Fibroblast of the conjunctiva (primary cell): ENCODE results near the gene ZNF598.

Experiments used
- DNase-seq: peaks from one replicate; pipeline ENCODE4 v3.0.0-alpha.2; 2010; ENCODE audit warnings: low read depth

The ZNF598 gene

GRCh38 chr16:2006317-2006716, 3.3 kb downstream of the ZNF598 start:
- DNase-seq: no peak

DNA sequence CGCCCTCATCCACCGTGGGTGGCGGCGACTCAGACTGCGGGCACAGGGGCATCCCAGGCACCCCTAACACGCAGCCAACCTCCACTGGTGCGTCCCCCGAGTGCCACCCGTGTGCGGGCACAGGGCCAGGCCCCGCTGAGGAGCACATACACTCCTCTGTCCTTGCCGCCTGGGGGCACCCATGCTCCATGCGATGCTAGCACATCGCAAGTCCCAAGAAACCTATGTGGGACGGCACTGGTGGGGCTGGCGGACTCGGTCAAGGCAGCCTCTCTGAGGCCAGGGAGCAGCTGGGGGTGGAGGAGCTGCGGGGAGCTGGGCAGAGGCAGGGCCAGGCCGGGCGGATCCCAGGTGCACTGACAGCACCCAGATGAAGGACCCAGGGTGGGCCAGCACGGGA, 4.0 kb downstream of the ZNF598 start:
- no peak for DNase-seq

GRCh38 chr16:2004795-2005517, 4.7 kb downstream of the ZNF598 start:
- no peak for DNase-seq

DNA sequence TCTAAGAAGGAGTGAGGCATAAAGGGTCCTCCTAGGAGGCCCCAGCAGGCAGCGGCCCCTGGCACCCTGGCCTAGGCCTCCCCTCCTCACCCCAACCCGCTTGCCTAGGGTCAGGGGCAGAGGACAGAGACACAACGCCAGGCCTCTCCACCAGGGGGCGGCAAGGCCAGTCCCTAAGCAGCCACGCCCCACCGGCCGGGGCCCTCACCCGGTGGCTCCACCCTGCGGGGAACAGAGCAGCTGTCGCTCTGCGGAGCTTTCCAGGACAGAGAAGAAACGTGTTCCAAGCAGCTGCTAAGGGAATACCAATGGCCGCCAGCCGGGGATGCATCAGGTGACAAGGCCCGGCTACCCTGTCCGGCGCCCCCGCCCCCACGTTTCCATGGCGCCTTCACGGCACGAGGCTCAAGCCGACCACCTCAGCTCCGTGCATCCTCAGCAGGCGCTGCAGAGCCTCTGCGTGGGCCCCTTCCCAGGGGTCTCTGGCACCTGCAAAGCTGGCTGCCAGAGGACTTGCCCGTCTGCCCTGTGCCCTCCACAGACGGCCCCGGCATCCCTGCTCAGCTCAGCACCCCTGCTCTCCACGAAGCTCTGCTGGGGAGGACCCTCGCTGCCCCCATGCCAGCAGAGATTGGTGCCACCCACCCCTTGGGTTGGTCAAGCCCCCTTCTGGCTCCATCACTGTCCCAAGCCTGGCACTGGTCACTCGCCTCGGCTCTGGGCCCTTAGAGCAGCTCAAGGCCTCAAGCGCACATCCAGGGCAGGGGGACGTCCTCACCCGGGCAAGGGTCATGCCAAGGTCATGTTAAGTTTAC, 5.6 kb downstream of the ZNF598 start:
- DNase-seq: peak; percentile 72

DNA sequence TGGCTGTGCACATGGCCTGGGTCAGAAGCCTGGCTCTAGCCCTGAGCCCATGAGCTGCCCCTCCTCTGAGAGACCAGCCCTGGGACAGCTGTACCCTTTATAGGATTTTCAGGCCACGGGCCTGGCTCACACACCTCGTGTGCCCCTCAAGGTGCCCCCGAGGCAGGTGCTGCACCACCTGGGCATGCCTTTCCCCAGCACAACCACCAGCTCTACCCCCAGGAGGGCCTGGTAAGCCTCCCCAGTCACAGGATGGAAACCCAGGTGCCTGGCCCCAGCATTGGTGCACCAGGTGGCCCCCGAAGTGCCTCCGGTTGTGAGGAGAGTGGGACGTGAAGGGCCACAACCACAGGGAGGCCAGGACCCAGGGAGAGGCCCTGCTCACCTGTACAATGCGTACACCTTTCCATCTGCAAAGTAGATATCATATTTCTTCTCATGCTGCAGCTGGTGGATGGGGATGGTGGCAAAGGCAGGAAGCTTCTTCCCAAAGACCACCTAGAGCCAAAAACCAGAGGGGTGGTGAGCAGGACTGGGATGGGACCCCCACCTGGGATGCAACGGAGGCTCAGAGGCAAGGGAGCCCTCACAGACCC, 6.3 kb downstream of the ZNF598 start:
- no peak for DNase-seq

- no peak for DNase-seq
These were observed 7.0 kb downstream of the ZNF598 start for GRCh38 chr16:2002406-2003230.

- DNase-seq: no peak
These were observed 7.9 kb downstream of the ZNF598 start for GRCh38 chr16:2001456-2002355.

DNA sequence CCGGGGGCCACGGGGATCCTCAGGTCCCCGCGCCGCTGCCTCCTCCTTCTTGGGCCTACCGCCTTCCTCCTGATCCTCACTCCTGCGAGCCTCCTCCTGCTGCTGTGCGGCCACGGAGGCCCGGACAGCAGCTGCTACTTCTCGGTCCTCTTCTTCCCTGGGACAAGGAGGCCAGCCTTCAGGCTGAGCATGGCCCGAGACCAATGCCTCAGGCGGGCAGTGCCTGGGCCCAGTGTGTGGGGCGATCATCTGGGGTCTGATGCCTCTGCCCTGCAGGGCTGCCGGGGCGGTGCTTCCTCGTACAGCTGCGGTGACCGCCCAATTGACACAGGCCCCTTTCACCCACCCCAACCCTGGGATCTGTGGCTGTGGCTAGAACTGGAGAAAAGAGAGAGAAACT, 8.6 kb downstream of the ZNF598 start:
- no peak for DNase-seq

DNA sequence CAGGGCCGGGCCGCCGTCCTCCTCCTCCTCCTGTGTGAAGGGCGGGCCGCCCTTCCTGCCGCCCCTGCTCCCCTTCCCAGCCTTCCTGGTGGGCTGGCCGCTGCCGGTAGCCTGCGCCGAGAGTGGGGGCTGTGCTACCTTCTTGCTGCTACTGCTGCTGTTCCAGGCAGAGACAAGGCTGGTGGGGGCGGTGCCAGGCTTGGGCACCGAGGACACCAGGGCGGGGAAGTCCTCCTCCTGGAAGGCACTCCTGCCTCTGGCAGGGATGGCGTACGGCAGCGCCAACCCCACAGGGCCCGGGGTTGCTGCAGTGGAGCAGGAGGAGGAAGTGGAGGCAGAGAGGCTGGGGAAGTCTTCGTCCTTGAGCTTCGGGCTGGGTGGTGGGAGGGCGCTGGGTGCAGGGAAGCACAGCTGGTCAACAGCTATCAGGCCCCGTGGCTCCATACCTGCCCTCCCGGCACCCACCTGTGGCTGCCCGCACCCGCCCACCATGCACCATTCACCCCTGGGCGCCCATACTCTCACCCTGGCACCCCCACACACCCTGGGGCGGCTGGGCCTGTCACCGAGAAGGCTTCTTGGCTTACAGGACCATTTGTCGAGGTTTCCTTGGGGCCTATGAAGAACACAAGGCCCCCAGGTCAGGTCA, 9.6 kb downstream of the ZNF598 start:
- no peak for DNase-seq

- no peak for DNase-seq
These were observed 10.5 kb downstream of the ZNF598 start for GRCh38 chr16:1998852-1999801.

DNA sequence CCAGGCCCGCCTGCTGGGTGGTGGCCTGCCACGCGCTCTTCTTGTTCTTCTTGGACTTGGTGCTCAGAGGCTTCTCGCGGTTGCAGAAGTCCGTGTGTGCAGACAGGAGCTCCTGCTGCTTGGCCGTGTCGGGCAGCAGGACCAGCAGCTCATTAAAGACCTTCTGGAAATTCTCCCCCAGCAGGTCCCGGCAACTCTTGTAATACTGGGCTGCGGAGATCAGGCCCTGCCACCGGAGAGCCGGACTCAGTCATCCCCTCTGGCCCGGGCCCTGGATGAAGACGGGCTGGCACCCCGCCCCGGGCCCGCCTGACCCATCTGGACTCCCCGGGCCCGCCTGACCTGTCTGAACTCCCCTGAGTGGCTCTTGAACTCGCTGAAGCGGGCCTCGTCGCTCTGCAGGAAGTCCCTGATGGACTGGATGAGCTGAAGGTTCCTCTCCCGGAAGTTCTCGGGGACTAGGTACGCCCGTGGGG, 11.2 kb downstream of the ZNF598 start:
- no peak for DNase-seq

- DNase-seq: no peak
These were observed 11.9 kb downstream of the ZNF598 start for GRCh38 chr16:1997494-1998359.

DNA sequence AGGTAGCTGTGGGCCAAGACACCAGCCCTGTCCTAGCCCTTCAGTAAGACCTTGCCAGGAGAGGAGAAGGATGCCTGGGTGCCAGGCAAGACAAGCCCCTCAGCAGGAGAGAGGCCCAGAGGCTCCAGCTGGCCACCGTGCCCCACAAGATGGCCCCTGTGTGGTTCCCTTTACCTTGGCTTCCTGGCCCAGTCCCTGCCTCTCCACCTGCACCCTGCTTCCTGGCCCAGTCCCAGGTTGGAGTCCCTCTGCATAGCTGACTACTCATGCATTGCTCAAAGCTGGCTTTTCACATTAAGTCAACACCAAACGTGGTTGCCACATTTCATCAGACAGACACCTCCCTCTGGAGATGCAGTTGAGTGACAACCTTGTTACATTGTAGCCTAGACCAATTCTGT, 15.9 kb downstream of the ZNF598 start:
- no peak for DNase-seq

- no peak for DNase-seq
These were observed 16.8 kb downstream of the ZNF598 start for GRCh38 chr16:1992704-1993317.

DNA sequence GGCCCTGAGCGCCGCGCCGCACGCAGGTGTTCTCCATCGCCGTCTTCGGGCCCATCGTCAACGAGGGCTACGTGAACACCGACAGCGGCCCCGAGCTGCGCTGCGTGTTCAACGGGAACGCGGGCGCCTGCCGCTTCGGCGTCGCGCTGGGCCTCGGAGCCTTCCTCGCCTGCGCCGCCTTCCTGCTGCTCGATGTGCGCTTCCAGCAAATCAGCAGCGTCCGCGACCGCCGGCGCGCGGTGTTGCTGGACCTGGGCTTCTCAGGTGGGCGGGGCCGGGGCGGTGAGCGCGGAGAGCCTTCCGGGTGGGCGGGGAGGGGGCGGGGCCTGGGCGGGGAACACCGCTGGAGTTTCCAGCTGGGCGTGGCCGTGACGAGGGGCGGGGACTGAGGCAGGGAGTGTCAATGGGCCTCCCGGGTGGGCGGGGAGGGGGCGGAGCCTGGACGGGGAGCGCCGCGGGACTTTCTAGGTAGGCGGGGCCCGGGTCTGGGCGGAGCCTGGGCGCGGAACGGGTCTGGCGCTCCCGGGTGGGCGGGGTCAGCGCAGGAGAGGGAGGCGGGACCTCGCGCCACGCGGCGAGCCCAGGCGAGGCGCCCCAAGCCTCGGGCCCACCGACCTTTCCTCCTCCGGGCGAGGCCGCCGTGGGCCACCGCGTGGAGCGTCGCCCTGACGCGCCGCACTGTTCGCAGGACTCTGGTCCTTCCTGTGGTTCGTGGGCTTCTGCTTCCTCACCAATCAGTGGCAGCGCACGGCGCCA, 17.5 kb downstream of the ZNF598 start:
- peak; percentile 84 for DNase-seq

DNA sequence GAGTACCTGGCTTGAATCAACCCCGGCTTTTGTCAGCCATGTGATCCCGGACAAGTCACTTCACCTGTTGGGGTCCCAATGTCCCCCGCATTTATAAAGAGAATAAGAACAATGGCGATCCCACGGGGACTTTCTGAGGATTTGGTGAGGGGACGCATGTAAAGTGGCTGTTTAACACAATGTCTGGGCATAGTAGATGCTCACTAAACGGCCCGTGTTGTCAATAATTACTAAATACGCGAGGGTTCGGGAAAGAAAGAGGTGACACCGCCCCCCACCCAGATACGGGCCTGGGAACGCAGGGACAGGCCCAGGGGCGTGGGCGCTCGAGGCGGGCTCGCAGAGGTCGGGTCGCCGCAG, 18.1 kb downstream of the ZNF598 start:
- DNase-seq: no peak

GRCh38 chr16:1991135-1991551, 18.5 kb downstream of the ZNF598 start:
- no peak for DNase-seq
